ENCODE measurements around the gene DNAAF6.

DNA sequence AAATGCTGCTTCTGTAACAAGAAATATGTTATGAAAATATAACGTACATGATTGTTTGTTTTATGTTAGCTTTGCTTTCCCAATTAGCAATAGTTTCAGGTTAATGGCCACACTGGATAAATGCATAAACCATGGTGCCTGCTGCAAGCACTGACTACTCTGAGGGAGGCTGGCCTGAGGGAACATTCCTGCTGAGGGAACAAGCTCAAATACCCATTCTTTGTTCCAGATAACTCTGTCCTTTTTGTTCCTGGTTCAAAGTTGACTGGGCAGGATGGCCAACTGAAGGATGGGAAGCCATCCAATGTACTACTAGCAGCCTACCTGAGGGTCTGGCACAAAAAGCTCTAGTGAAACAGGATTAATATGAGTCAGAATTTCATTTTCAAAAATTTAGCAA, 37.7 kb upstream of the DNAAF6 start:
- no peak for TF ChIP-seq POLR2A (IDR thresholded peaks at IDR 0.05)
- TF ChIP-seq, protein P1, sequence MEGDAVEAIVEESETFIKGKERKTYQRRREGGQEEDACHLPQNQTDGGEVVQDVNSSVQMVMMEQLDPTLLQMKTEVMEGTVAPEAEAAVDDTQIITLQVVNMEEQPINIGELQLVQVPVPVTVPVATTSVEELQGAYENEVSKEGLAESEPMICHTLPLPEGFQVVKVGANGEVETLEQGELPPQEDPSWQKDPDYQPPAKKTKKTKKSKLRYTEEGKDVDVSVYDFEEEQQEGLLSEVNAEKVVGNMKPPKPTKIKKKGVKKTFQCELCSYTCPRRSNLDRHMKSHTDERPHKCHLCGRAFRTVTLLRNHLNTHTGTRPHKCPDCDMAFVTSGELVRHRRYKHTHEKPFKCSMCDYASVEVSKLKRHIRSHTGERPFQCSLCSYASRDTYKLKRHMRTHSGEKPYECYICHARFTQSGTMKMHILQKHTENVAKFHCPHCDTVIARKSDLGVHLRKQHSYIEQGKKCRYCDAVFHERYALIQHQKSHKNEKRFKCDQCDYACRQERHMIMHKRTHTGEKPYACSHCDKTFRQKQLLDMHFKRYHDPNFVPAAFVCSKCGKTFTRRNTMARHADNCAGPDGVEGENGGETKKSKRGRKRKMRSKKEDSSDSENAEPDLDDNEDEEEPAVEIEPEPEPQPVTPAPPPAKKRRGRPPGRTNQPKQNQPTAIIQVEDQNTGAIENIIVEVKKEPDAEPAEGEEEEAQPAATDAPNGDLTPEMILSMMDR (IDR thresholded peaks at IDR 0.05) = no peak

All from thyroid gland (tissue), 4 donors.